LNCaP clone FGC (cell line): ENCODE results near the gene TSPAN32.

Experiments
- DNase-seq: peaks from one replicate; pipeline ENCODE4 v3.0.0-alpha.2; 2011; ENCODE audit warnings: low read depth
- H3K4me3 ChIP-seq: 2 replicates; pipeline ENCODE4 v1.5.1; 2011; ENCODE audit warnings: mild to moderate bottlenecking, low read depth, low read length, control low read depth
- CTCF ChIP-seq: IDR thresholded peaks from 2 replicates; pipeline ENCODE4 v1.5.1; 2012; ENCODE audit warnings: mild to moderate bottlenecking; ENCODE audit not compliant: control insufficient read depth, insufficient read depth; ENCODE audit errors: extremely low read depth

Gene TSPAN32

GRCh38 chr11:2259466-2259830 is 42.4 kb upstream of the TSPAN32 start:
- TF ChIP-seq CTCF: no peak
- DNase-seq: no peak
- H3K4me3 ChIP-seq: no peak overlapping the region

- no peak for DNase-seq
- TF ChIP-seq CTCF: no peak
- no peak overlapping the region for H3K4me3 ChIP-seq
These were observed 41.8 kb upstream of the TSPAN32 start for GRCh38 chr11:2259897-2260451.

- no peak for TF ChIP-seq CTCF
- no peak overlapping the region for H3K4me3 ChIP-seq
- no peak for DNase-seq
These were observed 41.1 kb upstream of the TSPAN32 start for GRCh38 chr11:2260491-2261364.

GRCh38 chr11:2261436-2262230 is 40.2 kb upstream of the TSPAN32 start:
- no peak for DNase-seq
- no peak overlapping the region for H3K4me3 ChIP-seq
- no peak for TF ChIP-seq CTCF

- no peak for TF ChIP-seq CTCF
- H3K4me3 ChIP-seq: no peak overlapping the region
- no peak for DNase-seq
These were observed 39.3 kb upstream of the TSPAN32 start for GRCh38 chr11:2262301-2263070.

- no peak for TF ChIP-seq CTCF
- DNase-seq: no peak
- H3K4me3 ChIP-seq: no peak overlapping the region
These were observed 38.7 kb upstream of the TSPAN32 start for GRCh38 chr11:2263071-2263565.
